GM10266 (cell line): Measurements from ENCODE around the gene RHBDL3.
A peak's percentile ranks its signal among the peaks of the same experiment; 100 is the strongest.

ENCODE experiments used
- DNase-seq: peaks from one replicate; pipeline ENCODE4 v3.0.0; 2012; ENCODE audit errors: extremely low spot score
- CTCF ChIP-seq: IDR thresholded peaks from 2 replicates; pipeline ENCODE4 v1.5.1; 2012; ENCODE audit warnings: mild to moderate bottlenecking, low read depth; ENCODE audit not compliant: control insufficient read depth, insufficient read depth; ENCODE audit errors: missing control alignments

RHBDL3 gene

GRCh38 chr17:32341857-32342602 is 76.4 kb downstream of the RHBDL3 start, which contains the start of gene C17orf75:
TSS of gene C17orf75 (minus strand) at chr17:32342173. CDS start at chr17:32342139, 34 bp downstream.
- TF ChIP-seq CTCF: no peak
- peak; percentile 83 for DNase-seq

GRCh38 chr17:32342603-32343325 is 77.1 kb downstream of the RHBDL3 start:
- no peak for DNase-seq
- TF ChIP-seq CTCF: no peak

GRCh38 chr17:32345951-32346600 is 80.4 kb downstream of the RHBDL3 start:
- no peak for DNase-seq
- no peak for TF ChIP-seq CTCF

GRCh38 chr17:32348483-32348800 is 82.8 kb downstream of the RHBDL3 start:
- TF ChIP-seq CTCF: no peak
- no peak for DNase-seq

- no peak for TF ChIP-seq CTCF
- no peak for DNase-seq
Measured at GRCh38 chr17:32349503-32349853, 83.8 kb downstream of the RHBDL3 start.

- TF ChIP-seq CTCF: no peak
- DNase-seq: peak; percentile 92
Measured at GRCh38 chr17:32349854-32350665, 84.4 kb downstream of the RHBDL3 start, which contains the start of gene ZNF207. TSS of gene ZNF207 (plus strand) at chr17:32350157. CDS start at chr17:32350286, 129 bp downstream.
